ENCODE data around the gene TEKTIP1.

The TEKTIP1 gene

DNA sequence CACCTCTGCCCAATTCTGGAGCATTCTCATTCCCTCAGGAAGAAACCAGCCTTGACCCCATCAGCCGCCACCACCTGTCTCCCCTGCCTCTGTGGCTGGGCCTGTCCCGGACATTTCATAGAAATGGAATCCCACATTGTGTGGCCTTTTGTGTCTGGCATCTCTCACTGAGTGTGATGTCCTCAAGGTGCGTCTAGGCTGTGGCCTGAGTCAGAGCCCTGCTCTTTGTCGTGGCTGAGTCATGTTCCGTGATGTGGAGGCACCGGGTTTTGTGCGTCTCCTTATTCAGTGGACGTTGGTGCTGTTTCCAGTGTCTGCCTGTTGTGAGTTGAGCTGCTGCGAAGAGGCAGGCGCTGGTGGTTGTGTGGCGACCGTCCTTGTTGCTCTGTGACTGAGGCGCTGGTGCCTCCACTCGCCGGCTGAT is 29.4 kb upstream of the TEKTIP1 start:
- DNase-seq (ENCODE audit: low read depth), result peak; percentile 24
- H3K4me1 ChIP-seq (ENCODE audit: control insufficient read depth, insufficient read depth, low read length), result peaks cover 23% of the 10 kb centered on the region
- no peaks in the 10 kb centered on the region for H3K36me3 ChIP-seq (ENCODE audit: control insufficient read depth, insufficient read depth, low read length, severe bottlenecking)
- no peaks in the 10 kb centered on the region for H3K27me3 ChIP-seq (replicated peaks; ENCODE audit: control insufficient read depth, insufficient read depth, low read length)
- no peak overlapping the region for H3K9ac ChIP-seq (ENCODE audit: low read length)
- H3K4me3 ChIP-seq (ENCODE audit: low read length), result no peak overlapping the region
- H3K9me3 ChIP-seq (ENCODE audit: control insufficient read depth, low read length), result no peaks in the 10 kb centered on the region

DNA sequence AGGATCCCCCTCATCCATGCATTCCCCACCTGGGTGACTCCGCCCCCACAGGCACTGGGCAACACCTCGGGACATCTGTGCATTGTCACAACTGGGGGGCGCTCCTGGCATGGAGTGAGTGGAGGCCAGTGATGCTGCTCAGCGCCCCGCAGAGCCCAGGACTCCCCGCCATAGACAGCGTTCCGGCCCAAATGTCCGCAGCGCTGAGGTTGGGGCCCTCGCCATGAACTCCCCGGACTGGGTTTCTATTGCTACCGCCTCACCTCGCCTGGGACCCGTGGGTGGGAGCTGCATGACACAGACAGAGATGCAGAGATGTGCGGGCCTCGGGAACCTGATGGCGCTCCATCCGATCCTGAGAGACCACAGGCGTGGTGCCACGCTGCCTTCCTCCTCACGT is 28.2 kb upstream of the TEKTIP1 start:
- H3K36me3 ChIP-seq (ENCODE audit: control insufficient read depth, insufficient read depth, low read length, severe bottlenecking), result no peaks in the 10 kb centered on the region
- no peak for DNase-seq (ENCODE audit: low read depth)
- no peaks in the 10 kb centered on the region for H3K9me3 ChIP-seq (ENCODE audit: control insufficient read depth, low read length)
- no peak overlapping the region for H3K4me3 ChIP-seq (ENCODE audit: low read length)
- H3K4me1 ChIP-seq (ENCODE audit: control insufficient read depth, insufficient read depth, low read length), result peaks cover 25% of the 10 kb centered on the region
- no peaks in the 10 kb centered on the region for H3K27me3 ChIP-seq (replicated peaks; ENCODE audit: control insufficient read depth, insufficient read depth, low read length)
- H3K9ac ChIP-seq (ENCODE audit: low read length), result no peak overlapping the region

DNA sequence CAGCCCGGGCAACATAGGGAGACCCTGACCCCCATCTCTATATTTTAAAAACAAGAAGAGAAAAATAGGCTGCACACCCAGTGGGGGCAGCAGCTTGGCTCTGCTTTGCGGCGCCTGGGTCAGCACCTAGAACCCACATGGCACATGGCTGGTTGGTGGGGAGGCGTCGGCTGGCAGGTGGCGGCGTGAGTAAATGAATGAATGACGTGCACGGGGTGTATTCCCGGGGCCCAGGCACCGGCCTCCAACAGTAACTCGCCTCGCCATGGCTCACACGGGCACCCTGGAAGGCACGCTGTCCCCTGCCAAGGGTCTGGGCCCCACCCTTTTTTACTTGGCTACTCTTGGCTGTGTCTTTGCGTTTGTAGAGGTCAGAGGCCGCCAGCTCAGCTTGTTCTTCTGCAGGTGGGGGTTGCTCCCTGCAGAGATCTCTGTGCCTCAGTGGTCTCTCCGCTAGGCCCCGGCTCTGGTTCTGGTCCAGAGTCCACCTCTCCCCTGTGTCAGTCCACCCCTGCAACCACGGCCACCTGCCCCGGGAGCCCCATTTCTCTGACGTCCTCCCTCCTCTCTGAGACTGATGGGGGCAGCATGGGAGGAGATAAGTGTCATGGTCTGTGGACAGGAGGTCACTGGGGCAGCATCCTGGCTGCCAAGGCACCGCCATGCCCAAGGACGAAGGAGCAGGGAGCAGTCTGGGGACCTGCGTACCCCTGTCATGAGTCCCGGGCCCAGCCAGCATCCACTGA is 27.3 kb upstream of the TEKTIP1 start:
- Histone ChIP-seq H3K4me1 (ENCODE audit: control insufficient read depth, insufficient read depth, low read length) (peaks cover 25% of the 10 kb centered on the region), H3K27me3 (replicated peaks; ENCODE audit: control insufficient read depth, insufficient read depth, low read length) (no peaks in the 10 kb centered on the region), H3K36me3 (ENCODE audit: control insufficient read depth, insufficient read depth, low read length, severe bottlenecking) (no peaks in the 10 kb centered on the region), H3K4me3 (ENCODE audit: low read length) (no peak overlapping the region), H3K9me3 (ENCODE audit: control insufficient read depth, low read length) (no peaks in the 10 kb centered on the region), H3K9ac (ENCODE audit: low read length) (no peak overlapping the region)
- DNase-seq (ENCODE audit: low read depth), result no peak

DNA sequence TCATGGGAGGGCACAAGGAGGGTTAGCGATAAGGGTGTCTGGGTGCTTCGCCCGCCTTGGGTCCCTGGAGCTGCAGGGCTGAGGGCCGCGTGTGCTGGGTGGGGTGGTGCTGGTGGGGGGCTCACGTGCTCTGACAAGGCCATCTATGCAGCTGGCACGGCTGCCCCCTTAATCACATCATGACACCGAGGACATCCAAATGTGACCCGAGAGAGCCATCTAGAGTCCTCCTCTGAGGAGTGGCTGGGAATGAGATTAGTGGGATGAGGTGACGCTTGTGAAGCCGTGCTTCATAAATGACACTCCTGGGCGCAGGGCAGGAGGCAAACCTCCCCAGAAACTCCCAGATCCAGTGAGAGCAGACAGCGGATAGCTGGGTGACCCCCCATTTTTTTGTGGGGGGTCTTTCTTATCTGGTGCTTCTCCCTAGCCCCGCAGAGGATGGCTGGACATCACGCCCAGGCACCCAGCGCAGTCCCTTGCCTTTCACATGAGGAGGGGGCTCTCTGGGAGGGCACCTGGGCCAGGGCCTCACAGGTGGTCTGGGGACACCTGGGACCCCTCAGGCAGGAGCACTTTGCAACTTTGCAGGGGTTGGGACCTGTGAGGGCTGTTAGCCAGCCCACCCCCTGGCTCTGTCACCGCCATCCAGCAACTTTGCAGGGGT is 26.3 kb upstream of the TEKTIP1 start:
- Histone ChIP-seq H3K36me3 (ENCODE audit: control insufficient read depth, insufficient read depth, low read length, severe bottlenecking) (no peaks in the 10 kb centered on the region), H3K9ac (ENCODE audit: low read length) (no peak overlapping the region), H3K9me3 (ENCODE audit: control insufficient read depth, low read length) (no peaks in the 10 kb centered on the region), H3K27me3 (replicated peaks; ENCODE audit: control insufficient read depth, insufficient read depth, low read length) (no peaks in the 10 kb centered on the region), H3K4me3 (ENCODE audit: low read length) (no peak overlapping the region), H3K4me1 (ENCODE audit: control insufficient read depth, insufficient read depth, low read length) (peaks cover 19% of the 10 kb centered on the region)
- DNase-seq (ENCODE audit: low read depth), result no peak

DNA sequence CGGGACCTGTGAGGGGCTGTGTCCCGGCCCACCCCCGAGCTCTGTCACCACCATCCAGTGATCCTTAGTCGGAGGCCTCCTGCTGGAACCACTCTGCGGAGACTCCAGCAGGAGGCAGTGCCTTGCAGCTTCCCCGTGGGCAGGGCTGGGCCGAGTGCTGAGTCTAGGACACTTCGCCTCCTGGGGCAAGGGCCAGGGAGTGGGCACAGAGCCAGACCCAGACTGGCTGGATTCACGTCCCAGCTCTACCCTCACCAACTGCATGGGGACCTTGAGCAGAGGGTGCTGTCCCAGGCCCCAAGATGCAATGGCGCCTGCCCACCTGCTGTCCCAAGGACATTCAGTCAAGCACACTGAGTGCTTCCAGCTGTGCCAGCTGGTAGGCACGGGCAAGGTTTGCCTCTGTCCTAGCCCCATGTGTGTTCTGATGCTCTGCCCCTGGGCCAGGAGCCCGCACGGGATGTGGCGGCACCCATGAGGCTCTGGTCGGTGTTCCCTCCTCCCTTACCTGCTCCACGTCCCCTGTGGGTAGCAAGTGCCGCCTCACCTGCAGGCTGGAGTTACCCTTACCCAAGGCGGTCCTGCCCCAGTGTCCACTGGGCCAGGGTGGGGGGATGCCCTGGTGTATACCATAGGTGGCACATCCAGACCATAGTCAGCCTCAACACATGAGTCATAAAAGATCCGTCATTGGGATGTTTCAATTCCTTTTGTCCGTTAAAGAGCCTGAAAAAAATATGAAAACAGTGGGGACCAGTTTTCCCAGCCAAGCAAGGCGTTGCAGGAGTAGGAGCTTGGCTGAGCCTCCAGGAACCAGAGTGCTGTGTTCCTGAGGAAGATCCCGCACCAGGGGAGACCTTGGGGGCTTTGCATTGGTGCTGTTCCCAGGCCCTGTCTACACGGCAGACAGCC is 25.5 kb upstream of the TEKTIP1 start:
- Histone ChIP-seq H3K36me3 (ENCODE audit: control insufficient read depth, insufficient read depth, low read length, severe bottlenecking) (no peaks in the 10 kb centered on the region), H3K27me3 (replicated peaks; ENCODE audit: control insufficient read depth, insufficient read depth, low read length) (no peaks in the 10 kb centered on the region)

DNA sequence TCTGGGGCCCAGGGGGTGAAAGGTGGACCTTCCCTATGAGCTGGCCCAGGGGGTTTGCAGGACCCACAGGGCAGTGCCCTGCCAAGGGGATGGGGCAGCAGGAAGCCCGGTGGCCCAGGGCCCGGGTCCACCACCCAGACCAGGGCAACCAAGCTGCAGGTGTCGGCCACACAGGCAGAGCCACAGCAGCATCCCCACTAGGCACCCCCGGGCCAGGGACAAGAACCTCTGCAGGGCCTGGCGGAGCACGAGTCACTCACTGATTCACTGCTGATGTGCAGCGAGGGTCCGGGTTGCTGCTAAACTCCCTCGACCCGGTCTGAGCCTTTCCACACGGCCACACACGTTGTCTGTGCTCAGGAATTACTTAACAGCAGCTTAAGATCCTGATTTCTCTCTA is 24.0 kb upstream of the TEKTIP1 start:
- DNase-seq (ENCODE audit: low read depth), result no peak
- Histone ChIP-seq H3K4me3 (ENCODE audit: low read length) (no peak overlapping the region), H3K9me3 (ENCODE audit: control insufficient read depth, low read length) (no peaks in the 10 kb centered on the region), H3K4me1 (ENCODE audit: control insufficient read depth, insufficient read depth, low read length) (peaks cover 18% of the 10 kb centered on the region), H3K36me3 (ENCODE audit: control insufficient read depth, insufficient read depth, low read length, severe bottlenecking) (no peaks in the 10 kb centered on the region), H3K27me3 (replicated peaks; ENCODE audit: control insufficient read depth, insufficient read depth, low read length) (no peaks in the 10 kb centered on the region), H3K9ac (ENCODE audit: low read length) (no peak overlapping the region)

More for the DNA sequence above, 25.5 kb upstream of the TEKTIP1 start:
- DNase-seq (ENCODE audit: low read depth), result no peak
- H3K4me3 ChIP-seq (ENCODE audit: low read length), result no peak overlapping the region
- H3K9ac ChIP-seq (ENCODE audit: low read length), result no peak overlapping the region
- peaks cover 18% of the 10 kb centered on the region for H3K4me1 ChIP-seq (ENCODE audit: control insufficient read depth, insufficient read depth, low read length)
- no peaks in the 10 kb centered on the region for H3K9me3 ChIP-seq (ENCODE audit: control insufficient read depth, low read length)

DNA sequence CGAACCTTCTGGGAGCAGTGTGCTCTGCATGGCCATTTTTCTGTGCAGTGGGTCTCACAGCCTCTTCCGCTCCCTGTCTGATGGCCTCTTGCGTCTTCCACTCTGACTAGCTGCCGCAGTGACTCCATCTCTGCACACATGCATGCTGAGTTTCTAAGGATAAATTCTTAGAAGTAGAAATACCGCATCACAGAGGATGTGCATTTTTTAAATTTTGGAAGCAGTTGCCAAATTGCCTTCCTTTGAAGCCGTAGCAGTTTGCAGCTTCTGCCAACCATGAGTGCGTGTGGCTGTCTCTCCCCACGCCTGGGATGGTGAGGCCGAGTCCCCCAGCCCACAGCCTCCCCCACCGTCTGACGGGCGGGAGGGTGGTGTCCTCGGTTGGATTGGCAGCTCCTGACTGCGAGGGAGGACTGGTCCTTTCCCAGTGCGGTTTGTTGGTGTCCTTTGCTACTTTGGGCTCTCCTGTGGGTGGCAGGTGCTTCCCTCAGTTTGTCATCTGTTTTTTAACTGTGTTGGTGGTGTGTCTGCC is 23.0 kb upstream of the TEKTIP1 start:
- no peaks in the 10 kb centered on the region for H3K9me3 ChIP-seq (ENCODE audit: control insufficient read depth, low read length)
- H3K4me3 ChIP-seq (ENCODE audit: low read length), result no peak overlapping the region
- no peaks in the 10 kb centered on the region for H3K36me3 ChIP-seq (ENCODE audit: control insufficient read depth, insufficient read depth, low read length, severe bottlenecking)
- no peaks in the 10 kb centered on the region for H3K27me3 ChIP-seq (replicated peaks; ENCODE audit: control insufficient read depth, insufficient read depth, low read length)
- peaks cover 18% of the 10 kb centered on the region for H3K4me1 ChIP-seq (ENCODE audit: control insufficient read depth, insufficient read depth, low read length)
- no peak overlapping the region for H3K9ac ChIP-seq (ENCODE audit: low read length)
- DNase-seq (ENCODE audit: low read depth), result no peak

DNA sequence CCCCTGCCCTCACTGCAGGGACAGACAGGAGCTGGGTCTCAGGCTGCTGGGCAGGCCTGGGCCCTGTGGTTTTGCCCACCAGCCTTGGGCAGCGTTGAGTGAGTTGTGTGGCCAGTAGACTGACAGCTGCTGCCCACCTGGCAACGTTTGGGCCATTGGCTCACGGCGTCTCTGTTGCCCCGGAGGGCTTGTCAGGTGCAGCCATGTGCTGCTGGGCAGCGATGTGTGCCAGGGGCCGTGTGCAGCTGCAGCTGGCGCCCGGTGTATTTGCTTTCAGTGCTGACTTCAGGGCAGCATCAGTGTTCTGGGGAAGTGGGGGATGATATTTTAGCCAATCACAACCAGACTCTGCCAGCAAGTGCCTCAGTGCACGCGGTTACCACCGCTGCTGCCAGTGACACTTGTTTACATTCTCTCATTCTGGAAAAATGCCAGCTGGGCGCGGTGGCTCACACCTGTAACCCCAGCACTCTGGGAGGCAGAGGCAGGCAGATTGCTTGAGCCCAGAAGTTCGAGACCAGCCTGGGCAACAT is 22.2 kb upstream of the TEKTIP1 start:
- Histone ChIP-seq H3K4me3 (ENCODE audit: low read length) (no peak overlapping the region), H3K9ac (ENCODE audit: low read length) (no peak overlapping the region), H3K4me1 (ENCODE audit: control insufficient read depth, insufficient read depth, low read length) (peaks cover 18% of the 10 kb centered on the region), H3K36me3 (ENCODE audit: control insufficient read depth, insufficient read depth, low read length, severe bottlenecking) (no peaks in the 10 kb centered on the region), H3K9me3 (ENCODE audit: control insufficient read depth, low read length) (no peaks in the 10 kb centered on the region), H3K27me3 (replicated peaks; ENCODE audit: control insufficient read depth, insufficient read depth, low read length) (no peaks in the 10 kb centered on the region)
- DNase-seq (ENCODE audit: low read depth), result no peak

DNA sequence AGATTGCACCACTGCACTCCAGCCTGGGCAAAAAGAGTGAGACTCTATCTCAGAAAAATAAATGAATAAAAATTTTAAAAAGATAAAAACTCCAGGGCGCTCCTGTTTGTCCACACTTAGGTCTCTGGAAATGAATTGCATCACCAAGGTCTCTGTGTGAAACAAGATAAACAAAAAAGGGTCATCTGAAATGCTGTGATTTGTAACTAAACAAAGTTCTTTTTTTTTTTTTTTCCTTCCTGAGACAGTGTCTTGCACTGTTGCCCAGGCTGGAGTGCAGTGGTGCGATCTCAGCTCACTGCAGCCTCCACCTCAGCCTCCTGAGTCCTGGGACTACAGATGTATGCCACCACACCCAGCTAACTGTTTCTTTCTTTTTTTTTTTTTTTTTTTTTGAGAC is 21.3 kb upstream of the TEKTIP1 start:
- Histone ChIP-seq H3K9me3 (ENCODE audit: control insufficient read depth, low read length) (no peaks in the 10 kb centered on the region), H3K36me3 (ENCODE audit: control insufficient read depth, insufficient read depth, low read length, severe bottlenecking) (no peaks in the 10 kb centered on the region), H3K4me3 (ENCODE audit: low read length) (no peak overlapping the region), H3K9ac (ENCODE audit: low read length) (no peak overlapping the region), H3K27me3 (replicated peaks; ENCODE audit: control insufficient read depth, insufficient read depth, low read length) (no peaks in the 10 kb centered on the region), H3K4me1 (ENCODE audit: control insufficient read depth, insufficient read depth, low read length) (peaks cover 18% of the 10 kb centered on the region)
- peak; percentile 5 for DNase-seq (ENCODE audit: low read depth)

DNA sequence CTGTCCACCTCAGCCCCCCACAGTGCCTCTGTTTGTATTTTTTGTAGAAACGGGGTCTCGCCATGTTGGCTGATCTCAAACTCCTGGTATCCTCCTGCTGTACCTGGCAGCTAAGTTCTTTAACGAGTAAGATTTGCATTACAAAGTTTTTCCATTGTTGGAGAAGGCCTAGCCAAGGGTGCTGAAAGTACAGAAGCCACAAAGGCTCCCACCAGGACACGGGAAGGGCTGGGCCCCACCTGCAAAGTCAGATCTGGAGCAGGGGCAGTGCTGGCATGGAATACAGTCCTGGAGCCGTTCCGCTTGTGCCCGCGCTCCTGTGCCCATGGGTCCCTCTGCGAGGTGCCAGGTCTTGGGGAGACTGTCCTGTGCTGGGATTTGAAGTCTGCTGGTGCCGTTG is 20.7 kb upstream of the TEKTIP1 start:
- H3K4me1 ChIP-seq (ENCODE audit: control insufficient read depth, insufficient read depth, low read length), result peaks cover 13% of the 10 kb centered on the region
- no peak overlapping the region for H3K4me3 ChIP-seq (ENCODE audit: low read length)
- H3K9ac ChIP-seq (ENCODE audit: low read length), result no peak overlapping the region
- no peaks in the 10 kb centered on the region for H3K9me3 ChIP-seq (ENCODE audit: control insufficient read depth, low read length)
- no peaks in the 10 kb centered on the region for H3K27me3 ChIP-seq (replicated peaks; ENCODE audit: control insufficient read depth, insufficient read depth, low read length)
- H3K36me3 ChIP-seq (ENCODE audit: control insufficient read depth, insufficient read depth, low read length, severe bottlenecking), result no peaks in the 10 kb centered on the region
- DNase-seq (ENCODE audit: low read depth), result no peak

DNA sequence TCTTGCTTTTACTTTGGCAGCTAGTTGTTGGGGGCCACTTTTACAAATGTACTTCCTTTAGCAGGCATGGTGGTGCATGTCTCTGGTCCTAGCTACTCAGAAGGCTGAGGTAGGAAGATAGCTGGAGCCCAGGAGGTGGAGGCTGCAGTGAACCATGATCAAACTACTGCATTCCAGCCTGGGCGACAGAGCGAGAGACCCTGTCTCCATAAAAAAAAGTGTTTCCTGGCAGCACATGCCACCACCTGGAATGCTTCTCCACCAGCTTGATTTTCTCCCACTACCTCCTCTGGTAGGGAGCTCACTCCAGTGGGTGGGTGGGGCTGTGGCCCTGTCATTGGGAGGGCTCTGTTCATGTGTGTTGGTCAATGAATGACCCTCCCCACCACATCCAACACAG is 20.3 kb upstream of the TEKTIP1 start:
- Histone ChIP-seq H3K9ac (ENCODE audit: low read length) (no peak overlapping the region), H3K9me3 (ENCODE audit: control insufficient read depth, low read length) (no peaks in the 10 kb centered on the region), H3K36me3 (ENCODE audit: control insufficient read depth, insufficient read depth, low read length, severe bottlenecking) (peaks cover 4% of the 10 kb centered on the region)

More for the DNA sequence above, 20.3 kb upstream of the TEKTIP1 start:
- peaks cover 10% of the 10 kb centered on the region for H3K4me1 ChIP-seq (ENCODE audit: control insufficient read depth, insufficient read depth, low read length)
- H3K4me3 ChIP-seq (ENCODE audit: low read length), result no peak overlapping the region
- no peak for DNase-seq (ENCODE audit: low read depth)
- no peaks in the 10 kb centered on the region for H3K27me3 ChIP-seq (replicated peaks; ENCODE audit: control insufficient read depth, insufficient read depth, low read length)

Measured in adipocyte (in vitro differentiated cells).